ENCODE data around the gene MYLK2. TPM values are rescaled to one million over a fixed set of nuclear protein-coding genes. Genes with fewer than 3 reads are reported as not detected.
A peak's percentile ranks its signal among the peaks of the same experiment; 100 is the strongest.

Gene MYLK2
- total RNA-seq, 2 experiments from 2014 or later: 0.67 to 0.69 TPM

DNA sequence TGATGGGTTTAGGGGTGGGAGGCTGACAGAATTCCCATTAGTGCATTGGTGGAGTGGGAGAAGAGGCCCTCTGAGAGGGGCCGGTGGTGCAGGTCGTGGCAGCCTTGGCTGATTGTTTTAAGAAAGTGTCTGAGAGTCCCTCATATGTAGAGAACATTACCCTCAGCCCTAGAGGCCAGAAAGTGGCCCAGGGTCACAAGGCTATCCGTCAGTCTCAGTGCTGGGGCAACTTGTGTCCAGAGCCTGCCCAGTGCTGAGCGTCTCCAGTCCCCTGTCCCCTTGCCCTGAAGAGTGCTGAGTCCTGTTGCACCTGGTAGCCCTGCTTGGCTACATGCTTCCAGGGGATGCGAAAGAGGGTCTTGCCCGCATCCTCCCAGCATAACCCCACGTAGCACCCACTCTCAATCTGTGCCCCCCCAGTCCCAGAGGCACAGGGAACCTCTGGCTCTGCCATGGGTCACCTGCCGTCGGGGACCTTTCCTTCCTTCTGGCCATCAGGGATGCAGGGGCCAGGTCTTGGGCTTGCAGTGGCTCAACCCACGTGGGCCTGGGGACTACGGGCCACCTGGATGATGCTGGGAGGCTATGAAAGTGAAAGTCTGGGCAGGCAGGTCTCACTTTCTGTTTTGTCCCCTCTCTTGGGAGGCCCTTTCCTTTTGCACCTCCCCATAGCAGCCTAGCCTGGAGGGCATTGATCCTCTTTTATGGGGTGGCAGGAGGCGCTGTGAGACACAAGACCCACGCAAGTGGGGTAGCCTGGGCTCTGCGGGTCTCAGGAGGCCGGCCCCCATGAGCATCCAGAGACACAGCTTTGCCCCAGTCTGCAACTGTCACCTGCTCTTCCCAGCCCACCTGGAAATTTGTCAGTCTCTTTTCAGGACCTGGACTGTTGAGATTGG, 39.0 kb downstream of the MYLK2 start:
- TF ChIP-seq CTCF (conservative IDR thresholded peaks at IDR 0.05; ENCODE audit: low read length) (no peak), EZH2phosphoT487 (IDR thresholded peaks at IDR 0.05; ENCODE audit: borderline replicate concordance, low read depth, low read length) (no peak)
- H2AFZ ChIP-seq (ENCODE audit: low read length): no peak overlapping the region
- ChIA-PET POLR2A (interaction anchor here (0.7 kb wide), 2 partner anchors 23 to 52 kb away, joined by 3 to 4 read pairs; no protein-coding TSS in a partner anchor), CTCF (ENCODE audit: unreplicated experiment) (interaction anchor here (0.6 kb wide), 1 partner anchor 211 kb away, joined by 3 read pairs; no protein-coding TSS in a partner anchor)
- no peaks in the 10 kb centered on the region for H3K79me2 ChIP-seq (ENCODE audit: insufficient read depth, low read depth, low read length)
- peak; percentile 54 for DNase-seq (ENCODE audit: low spot score)
- no peaks in the 10 kb centered on the region for H3K36me3 ChIP-seq (ENCODE audit: insufficient read depth, low read length)
- peaks cover 22% of the 10 kb centered on the region for H3K4me1 ChIP-seq (ENCODE audit: insufficient read depth, low read length, poor library complexity, severe bottlenecking)
- H3K27ac ChIP-seq (ENCODE audit: low read depth, low read length, poor library complexity, severe bottlenecking): no peak overlapping the region
- H3K4me3 ChIP-seq (ENCODE audit: low read depth, low read length, poor library complexity, severe bottlenecking): no peak overlapping the region
- BruUV-seq (replicated peaks): no TSS peak
- H3K9me3 ChIP-seq (ENCODE audit: low read length): no peaks in the 10 kb centered on the region
- intact Hi-C loops (cut with micrococcal nuclease; ENCODE audit: unreplicated experiment): no loop called here
- no peaks in the 10 kb centered on the region for H4K20me1 ChIP-seq (ENCODE audit: insufficient read depth, low read length)
- peak overlapping the region; percentile 17 for H3K4me2 ChIP-seq (ENCODE audit: low read length)
- H3K9me2 ChIP-seq (ENCODE audit: insufficient read depth, low read length): no peaks in the 10 kb centered on the region

DNA sequence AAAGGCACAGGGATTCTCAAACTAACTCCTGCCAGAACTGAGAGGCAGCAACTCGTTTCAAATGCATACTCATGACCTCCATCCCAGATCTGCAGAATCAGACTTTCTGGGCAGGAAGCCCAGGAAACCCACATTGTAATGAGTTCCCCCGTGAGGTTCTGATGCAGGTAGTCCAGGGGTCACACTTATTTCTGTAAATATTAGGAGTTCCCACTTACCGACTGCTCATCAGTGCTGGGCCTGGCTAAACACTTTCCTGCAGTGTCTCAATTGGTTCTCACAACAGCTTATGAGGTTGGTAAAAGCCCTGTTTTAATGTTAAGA, 39.6 kb downstream of the MYLK2 start:
- H3K4me1 ChIP-seq (ENCODE audit: insufficient read depth, low read length, poor library complexity, severe bottlenecking): peaks cover 22% of the 10 kb centered on the region
- H3K36me3 ChIP-seq (ENCODE audit: insufficient read depth, low read length): no peaks in the 10 kb centered on the region
- no TSS peak for BruUV-seq (replicated peaks)
- ChIA-PET POLR2A (interaction anchor here (0.6 kb wide), 1 partner anchor 780 kb away, joined by 3 read pairs; no protein-coding TSS in a partner anchor), CTCF (ENCODE audit: unreplicated experiment) (interaction anchor here (0.6 kb wide), 1 partner anchor 212 kb away, joined by 3 read pairs; no protein-coding TSS in a partner anchor)
- H3K79me2 ChIP-seq (ENCODE audit: insufficient read depth, low read depth, low read length): no peaks in the 10 kb centered on the region
- no peaks in the 10 kb centered on the region for H3K9me3 ChIP-seq (ENCODE audit: low read length)
- DNase-seq (ENCODE audit: low spot score): no peak
- no peak overlapping the region for H3K27ac ChIP-seq (ENCODE audit: low read depth, low read length, poor library complexity, severe bottlenecking)
- H4K20me1 ChIP-seq (ENCODE audit: insufficient read depth, low read length): no peaks in the 10 kb centered on the region
- H3K4me3 ChIP-seq (ENCODE audit: low read depth, low read length, poor library complexity, severe bottlenecking): no peak overlapping the region
- H3K4me2 ChIP-seq (ENCODE audit: low read length): peak overlapping the region; percentile 17
- intact Hi-C loops (cut with micrococcal nuclease; ENCODE audit: unreplicated experiment): no loop called here
- H3K9me2 ChIP-seq (ENCODE audit: insufficient read depth, low read length): no peaks in the 10 kb centered on the region
- TF ChIP-seq EZH2phosphoT487 (IDR thresholded peaks at IDR 0.05; ENCODE audit: borderline replicate concordance, low read depth, low read length) (no peak), CTCF (conservative IDR thresholded peaks at IDR 0.05; ENCODE audit: low read length) (no peak)
- H2AFZ ChIP-seq (ENCODE audit: low read length): no peak overlapping the region
